ENCODE results near the gene SHB.

DNA sequence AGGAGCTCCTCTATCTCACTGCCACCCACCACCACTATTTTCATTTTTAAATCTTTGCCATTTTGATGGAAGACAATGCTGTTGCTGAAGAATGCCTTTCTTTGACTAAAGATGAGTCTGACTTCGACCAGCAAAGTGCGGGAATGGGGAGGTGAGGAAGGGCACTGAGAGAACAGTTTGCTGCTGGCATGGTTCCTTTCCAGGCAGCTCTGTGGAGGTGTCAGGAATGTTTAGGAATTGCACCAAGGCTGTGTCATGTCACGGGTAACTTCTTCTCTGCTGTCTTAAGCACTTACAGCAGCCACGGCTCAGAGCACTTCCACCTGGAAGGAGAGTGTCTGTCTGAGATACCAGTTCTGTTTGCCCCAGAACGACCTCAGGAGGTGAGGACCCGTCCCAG, 41.4 kb upstream of the SHB start:
- TF ChIP-seq, protein P1, sequence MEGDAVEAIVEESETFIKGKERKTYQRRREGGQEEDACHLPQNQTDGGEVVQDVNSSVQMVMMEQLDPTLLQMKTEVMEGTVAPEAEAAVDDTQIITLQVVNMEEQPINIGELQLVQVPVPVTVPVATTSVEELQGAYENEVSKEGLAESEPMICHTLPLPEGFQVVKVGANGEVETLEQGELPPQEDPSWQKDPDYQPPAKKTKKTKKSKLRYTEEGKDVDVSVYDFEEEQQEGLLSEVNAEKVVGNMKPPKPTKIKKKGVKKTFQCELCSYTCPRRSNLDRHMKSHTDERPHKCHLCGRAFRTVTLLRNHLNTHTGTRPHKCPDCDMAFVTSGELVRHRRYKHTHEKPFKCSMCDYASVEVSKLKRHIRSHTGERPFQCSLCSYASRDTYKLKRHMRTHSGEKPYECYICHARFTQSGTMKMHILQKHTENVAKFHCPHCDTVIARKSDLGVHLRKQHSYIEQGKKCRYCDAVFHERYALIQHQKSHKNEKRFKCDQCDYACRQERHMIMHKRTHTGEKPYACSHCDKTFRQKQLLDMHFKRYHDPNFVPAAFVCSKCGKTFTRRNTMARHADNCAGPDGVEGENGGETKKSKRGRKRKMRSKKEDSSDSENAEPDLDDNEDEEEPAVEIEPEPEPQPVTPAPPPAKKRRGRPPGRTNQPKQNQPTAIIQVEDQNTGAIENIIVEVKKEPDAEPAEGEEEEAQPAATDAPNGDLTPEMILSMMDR (IDR thresholded peaks at IDR 0.05), result no peak
- TF ChIP-seq POLR2AphosphoS5 (IDR thresholded peaks at IDR 0.05), result no peak

Measured in prostate gland (tissue), 2 donors.